ENCODE measurements around the gene NT5DC1.
A peak's percentile ranks its signal among the peaks of the same experiment; 100 is the strongest.
"Not testable (repeated sequence)": the region's sequence is repeated elsewhere in the genome, so short reads cannot be mapped to it uniquely, and the experiment has no call there.

Gene NT5DC1

GRCh38 chr6:116271149-116271708 is 170.6 kb downstream of the NT5DC1 start:
- no peak for DNase-seq (ENCODE audit: low spot score)
- FAIRE-seq: no peak

- FAIRE-seq (no peak), DNase-seq (ENCODE audit: low spot score) (no peak)
Measured at GRCh38 chr6:116277124-116277523, 176.5 kb downstream of the NT5DC1 start.

- FAIRE-seq: no peak
Measured at GRCh38 chr6:116278481-116278829, 177.8 kb downstream of the NT5DC1 start.

GRCh38 chr6:116278854-116279231 is 178.2 kb downstream of the NT5DC1 start:
- DNase-seq (ENCODE audit: low spot score) (no peak), FAIRE-seq (no peak)

More at GRCh38 chr6:116278481-116278829, 177.8 kb downstream of the NT5DC1 start:
- DNase-seq (ENCODE audit: low spot score): no peak

GRCh38 chr6:116279232-116280160 is 178.8 kb downstream of the NT5DC1 start, which contains the start of gene TSPYL1:
Gene TSPYL1, minus strand, starts transcription at chr6:116279930. Its CDS starts 100 bp downstream, at chr6:116279830.
- FAIRE-seq (no peak), DNase-seq (ENCODE audit: low spot score) (peak; percentile 88)

- no peak for FAIRE-seq
- DNase-seq (ENCODE audit: low spot score): no peak
Measured at GRCh38 chr6:116280161-116280932, 179.7 kb downstream of the NT5DC1 start.

DNA sequence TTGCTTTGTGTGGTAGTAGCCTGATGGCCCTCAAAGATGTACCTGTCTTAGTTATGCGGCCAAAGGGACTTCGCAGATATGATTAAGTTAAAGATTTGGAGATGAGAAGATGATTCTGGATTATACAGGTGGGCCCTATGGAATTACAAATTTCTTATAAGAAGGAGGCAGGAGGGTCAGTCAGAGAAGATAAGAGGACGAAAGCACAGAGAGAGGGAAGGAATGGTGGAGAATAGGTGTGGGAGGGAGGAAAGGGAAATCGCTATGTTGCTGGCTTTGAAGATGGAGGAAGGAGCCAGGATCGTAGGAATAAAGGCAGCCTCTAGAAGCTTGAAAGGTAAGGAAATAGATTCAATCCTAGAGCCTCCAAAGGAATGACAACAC is 180.3 kb downstream of the NT5DC1 start:
- FAIRE-seq: no peak

GRCh38 chr6:116282698-116283097 is 182.0 kb downstream of the NT5DC1 start:
- no peak for FAIRE-seq

More for the DNA sequence above, 180.3 kb downstream of the NT5DC1 start:
- DNase-seq (ENCODE audit: low spot score): no peak

GRCh38 chr6:116283191-116283590 is 182.5 kb downstream of the NT5DC1 start:
- FAIRE-seq (no peak), DNase-seq (ENCODE audit: low spot score) (no peak)

More at GRCh38 chr6:116282698-116283097, 182.0 kb downstream of the NT5DC1 start:
- DNase-seq (ENCODE audit: low spot score): no peak

DNA sequence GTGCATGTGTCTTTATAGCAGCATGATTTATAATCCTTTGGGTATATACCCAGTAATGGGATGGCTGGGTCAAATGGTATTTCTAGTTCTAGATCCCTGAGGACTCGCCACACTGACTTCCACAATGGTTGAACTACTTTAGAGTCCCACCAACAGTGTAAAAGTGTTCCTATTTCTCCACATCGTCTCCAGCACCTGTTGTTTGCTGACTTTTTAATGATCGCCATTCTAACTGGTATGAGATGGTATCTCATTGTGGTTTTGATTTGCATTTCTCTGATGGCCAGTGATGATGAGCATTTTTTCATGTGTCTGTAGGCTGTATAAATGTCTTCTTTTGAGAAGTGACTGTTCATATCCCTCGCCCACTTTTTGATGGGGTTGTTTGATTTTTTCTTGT is 184.3 kb downstream of the NT5DC1 start:
- not testable (repeated sequence) for DNase-seq (ENCODE audit: low spot score); FAIRE-seq

DNA sequence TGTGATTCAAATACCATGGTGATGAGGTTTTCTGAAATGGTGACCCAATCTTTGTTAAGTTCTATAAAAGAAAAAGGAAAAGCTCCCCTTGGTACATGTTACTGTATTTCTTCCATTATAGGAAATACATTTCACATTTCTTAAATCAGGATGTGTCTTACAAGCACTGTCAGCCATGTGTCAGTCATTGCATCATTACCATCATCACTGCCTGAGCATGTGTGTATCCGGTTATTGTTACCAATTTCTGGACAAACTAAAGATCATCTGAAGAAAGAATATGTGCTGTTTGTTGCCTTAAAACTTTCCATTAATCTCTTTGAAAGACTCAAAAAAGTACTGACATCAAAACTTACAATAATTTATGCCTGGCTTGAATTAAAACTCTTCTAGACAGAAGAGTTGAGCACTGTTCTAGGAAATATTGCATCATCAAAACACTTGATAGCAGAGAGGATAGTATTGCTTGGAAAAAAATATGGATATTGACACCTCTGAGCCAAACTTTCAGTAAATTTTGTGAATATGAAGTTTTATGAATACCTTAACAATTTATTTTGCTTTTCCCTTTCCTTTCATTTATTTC is 186.2 kb downstream of the NT5DC1 start:
- FAIRE-seq (no peak), DNase-seq (ENCODE audit: low spot score) (no peak)

- DNase-seq (ENCODE audit: low spot score) (peak; percentile 14), FAIRE-seq (no peak)
Measured at GRCh38 chr6:116287689-116288282, 187.1 kb downstream of the NT5DC1 start.

- FAIRE-seq (no peak), DNase-seq (ENCODE audit: low spot score) (no peak)
Measured at GRCh38 chr6:116289876-116290275, 189.2 kb downstream of the NT5DC1 start.

DNA sequence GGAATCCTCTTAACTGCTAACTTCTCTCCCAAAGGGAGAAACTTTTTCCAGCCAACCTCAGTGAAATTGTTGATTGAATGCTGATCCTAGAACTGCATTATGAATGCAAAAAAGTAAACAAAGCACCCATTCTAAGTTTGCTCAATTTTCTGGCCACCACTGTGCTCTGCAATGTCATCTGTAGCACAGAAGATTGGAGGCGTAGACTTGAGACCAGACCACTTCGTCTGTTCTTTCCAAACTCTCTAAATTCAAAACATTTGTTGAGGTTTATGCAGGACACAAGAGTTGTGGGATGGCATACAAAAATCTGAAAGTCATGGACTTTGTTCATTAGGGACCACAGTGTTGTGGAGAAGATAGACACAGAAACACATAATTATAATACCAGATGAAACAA is 190.1 kb downstream of the NT5DC1 start:
- FAIRE-seq (no peak), DNase-seq (ENCODE audit: low spot score) (no peak)

DNA sequence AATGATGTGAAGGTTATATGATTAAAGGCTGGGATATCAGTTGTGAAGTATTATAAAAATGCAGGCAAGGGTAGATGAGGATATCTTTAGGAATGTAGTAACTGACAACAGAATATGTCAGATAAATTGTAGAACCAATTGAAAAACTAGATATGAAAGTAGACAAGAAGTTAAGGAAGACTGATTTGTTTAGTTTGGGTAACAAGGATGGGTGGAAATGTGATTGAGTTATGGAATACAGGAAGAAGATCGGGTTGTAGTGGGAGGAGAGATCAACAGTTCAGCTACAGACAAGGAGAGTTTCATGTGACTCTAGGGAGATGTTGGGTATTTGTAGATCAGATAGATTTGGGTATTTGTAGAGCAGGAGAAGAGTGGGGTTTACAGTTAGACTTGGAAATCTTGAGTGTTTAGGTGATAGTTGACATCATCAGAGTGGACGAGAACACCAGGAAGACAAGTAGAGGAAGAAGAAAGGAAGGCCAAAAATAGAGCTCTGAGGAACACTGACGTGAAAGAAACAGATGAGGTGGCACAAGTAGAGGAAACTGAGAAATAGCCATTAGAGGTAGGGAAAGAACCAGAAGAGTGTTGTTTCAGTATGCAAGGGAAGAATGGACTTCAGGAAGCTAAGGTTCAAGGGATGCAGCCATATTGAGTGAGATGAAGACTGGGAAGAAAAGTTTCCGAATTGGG is 191.2 kb downstream of the NT5DC1 start:
- no peak for DNase-seq (ENCODE audit: low spot score)
- FAIRE-seq: no peak

- no peak for FAIRE-seq
- no peak for DNase-seq (ENCODE audit: low spot score)
Measured at GRCh38 chr6:116292553-116292952, 191.9 kb downstream of the NT5DC1 start.

- FAIRE-seq: no peak
Measured at GRCh38 chr6:116298273-116298672, 197.6 kb downstream of the NT5DC1 start.

DNA sequence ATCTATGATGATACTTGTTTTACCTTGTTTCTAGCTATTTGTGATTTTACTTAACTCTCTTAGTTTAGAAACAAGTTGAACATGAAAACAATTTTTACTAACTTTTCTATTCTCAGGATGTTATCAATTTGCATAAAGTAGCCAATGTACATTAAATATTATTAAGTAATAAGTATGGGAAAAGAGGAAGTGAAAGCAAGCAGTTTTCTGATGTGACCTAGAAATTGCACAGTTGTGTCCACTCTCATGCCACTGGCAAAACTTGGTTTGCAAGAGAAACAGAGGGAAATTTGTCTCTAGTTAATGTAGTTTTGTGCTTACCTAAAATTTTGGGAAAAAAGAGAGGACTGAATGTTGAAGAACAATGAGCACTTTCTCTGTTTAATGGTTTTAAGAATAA is 198.3 kb downstream of the NT5DC1 start:
- no peak for DNase-seq (ENCODE audit: low spot score)
- FAIRE-seq: no peak

More at GRCh38 chr6:116298273-116298672, 197.6 kb downstream of the NT5DC1 start:
- no peak for DNase-seq (ENCODE audit: low spot score)

All from urothelium cell line (cell line).